ENCODE data around the gene LOXHD1.

LOXHD1 gene

GRCh38 chr18:46577546-46577945 is 79.5 kb downstream of the LOXHD1 start:
- no peak for DNase-seq (ENCODE audit: low read depth)

DNA sequence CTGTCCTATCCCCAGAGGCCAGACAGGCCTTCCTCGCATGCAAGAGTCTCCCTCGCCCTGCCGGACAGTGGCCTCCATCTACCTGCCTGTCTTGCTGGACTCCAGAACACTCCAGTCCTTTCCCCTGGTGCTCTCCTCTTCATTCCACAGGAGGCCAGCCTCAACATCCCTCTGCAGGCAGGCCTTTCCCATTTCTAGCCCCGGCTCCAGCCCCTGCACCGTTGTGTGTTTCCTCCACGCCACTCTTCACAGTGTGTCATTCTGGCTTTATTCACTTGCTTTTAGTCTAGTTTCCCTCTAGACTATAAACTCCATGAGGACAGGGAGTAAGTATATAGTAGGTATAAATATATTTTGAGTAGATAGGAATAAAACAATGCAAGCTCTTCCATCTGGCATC is 81.2 kb downstream of the LOXHD1 start:
- no peak for DNase-seq (ENCODE audit: low read depth)

DNA sequence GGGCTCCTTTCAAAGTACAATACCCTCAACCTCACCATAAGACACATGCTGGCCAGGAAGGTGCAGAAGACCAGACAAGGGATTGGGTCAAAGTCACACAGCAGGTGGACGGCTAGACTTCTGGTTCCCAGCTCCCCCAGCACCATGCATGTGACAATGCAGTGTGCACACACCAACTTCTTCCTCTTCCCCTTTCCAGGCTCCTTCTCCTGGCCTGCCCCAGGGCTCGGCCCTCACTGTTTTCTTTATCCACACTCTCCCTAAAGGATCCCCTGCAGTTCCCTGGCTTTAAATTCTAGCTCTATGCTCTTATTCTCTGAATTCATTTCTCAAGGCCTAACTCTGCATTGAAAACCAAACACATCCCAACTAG is 82.3 kb downstream of the LOXHD1 start:
- no peak for DNase-seq (ENCODE audit: low read depth)

DNA sequence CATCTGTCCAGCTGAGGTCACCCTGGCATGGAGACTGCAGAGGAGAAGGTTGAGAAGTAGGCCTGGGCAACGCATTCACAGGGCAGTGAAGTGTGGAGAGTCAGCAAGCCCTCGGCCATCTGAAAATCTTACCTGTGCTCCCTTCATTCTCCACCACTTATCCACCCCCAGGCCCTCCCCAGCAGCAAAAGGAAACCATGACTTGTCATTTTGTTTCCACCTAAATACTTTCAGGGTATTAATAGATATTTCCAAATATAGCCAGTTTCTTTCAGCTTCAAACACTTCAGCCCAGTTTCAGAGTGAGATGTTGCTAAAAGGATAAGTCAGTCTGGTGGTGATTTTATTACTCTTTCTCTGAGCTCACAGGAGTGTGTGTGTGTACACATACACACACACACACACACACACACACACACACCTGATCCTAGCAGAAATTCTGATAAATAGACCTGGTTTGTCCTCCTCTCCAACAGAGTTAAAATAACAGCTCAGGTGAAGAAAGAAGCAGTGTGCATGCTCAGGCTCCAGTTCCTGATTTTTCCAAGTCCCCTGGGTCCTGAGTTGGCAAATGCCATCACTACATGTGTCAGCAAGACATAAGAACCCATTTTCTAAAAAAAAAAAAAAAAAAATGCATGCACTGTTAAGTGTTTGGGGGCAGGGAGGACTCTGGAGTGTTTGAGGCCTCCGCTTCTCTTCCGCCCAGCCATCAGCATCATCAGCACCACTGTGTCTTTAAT is 82.8 kb downstream of the LOXHD1 start:
- no peak for DNase-seq (ENCODE audit: low read depth)

DNA sequence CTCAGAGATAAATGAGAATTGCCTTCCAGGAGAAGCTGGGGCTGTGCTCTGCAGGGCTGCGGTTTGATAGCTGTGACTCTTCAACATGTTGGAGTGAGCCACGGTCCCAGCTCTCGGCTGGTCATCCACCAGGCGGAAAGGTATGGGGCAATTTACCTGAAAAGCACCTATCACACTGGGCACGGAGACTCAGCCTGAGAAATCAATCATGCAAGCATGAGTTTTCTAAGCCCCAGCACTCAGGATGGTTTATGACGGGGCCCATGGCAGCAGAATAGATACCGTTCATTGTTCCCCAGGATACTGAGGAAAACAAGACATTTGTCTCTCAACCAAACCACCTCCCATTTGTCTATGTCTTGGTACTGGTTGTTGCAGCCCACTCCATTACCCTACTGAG is 83.9 kb downstream of the LOXHD1 start:
- DNase-seq (ENCODE audit: low read depth) = no peak

DNA sequence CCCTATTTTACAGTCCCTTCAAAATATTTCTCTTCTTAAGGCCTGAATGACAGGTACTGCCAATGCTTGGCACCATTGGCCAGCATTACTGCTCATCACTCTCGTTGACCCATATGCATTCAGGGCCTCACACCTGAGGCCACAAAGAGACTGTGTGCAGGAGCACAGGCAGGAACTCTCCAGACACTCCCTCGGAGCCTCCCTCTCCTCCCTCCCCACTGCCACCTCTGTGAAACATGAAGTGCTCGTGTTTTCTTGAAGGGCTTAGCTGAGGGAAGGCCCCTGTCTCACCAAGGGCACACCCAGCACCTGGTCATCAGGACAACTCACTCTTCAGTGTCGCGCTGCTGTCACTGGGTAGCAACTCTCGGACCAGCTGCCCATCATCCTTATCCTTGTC is 85.3 kb downstream of the LOXHD1 start:
- no peak for DNase-seq (ENCODE audit: low read depth)

DNA sequence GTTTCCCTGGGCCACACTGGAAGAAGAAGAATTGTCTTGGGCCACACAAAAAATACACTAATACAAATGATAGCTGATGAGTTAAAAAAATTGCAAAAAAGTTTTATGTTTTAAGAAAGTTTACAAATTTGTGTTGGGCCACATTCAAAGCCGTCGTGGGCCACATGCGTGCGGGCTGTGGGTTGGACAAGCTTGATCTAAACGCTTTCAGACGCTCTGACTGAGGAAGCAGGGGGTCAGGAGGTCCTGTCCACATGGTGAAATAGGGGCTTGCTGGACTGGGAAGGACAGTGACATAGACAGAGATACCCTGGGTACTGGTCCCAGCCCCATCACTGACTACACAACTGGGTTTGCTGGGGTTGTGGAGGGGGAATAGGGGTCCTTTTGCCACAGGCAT is 86.4 kb downstream of the LOXHD1 start:
- DNase-seq (ENCODE audit: low read depth) = no peak

- DNase-seq (ENCODE audit: low read depth) = no peak
These were observed 86.9 kb downstream of the LOXHD1 start for GRCh38 chr18:46570134-46570533.

DNA sequence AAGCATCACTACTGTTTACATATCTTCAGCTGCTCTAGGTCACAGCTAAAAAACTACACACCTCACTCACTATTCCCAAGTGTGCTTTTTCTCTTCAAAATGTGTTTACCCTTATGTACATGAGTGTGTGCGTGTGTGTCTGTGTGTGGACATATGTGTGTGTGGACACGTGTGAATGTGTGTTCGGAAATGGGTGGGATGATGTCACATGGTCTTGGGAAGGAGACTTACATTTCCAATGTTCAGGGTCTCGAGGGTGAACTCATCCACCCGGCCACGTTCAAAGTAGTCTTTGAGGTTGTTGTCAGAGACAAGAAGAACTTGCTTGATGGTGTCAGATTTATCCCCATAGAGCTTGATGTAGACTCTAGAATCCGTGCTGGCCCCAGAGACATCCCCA is 87.8 kb downstream of the LOXHD1 start:
- no peak for DNase-seq (ENCODE audit: low read depth)

GRCh38 chr18:46567196-46567595 is 89.8 kb downstream of the LOXHD1 start:
- DNase-seq (ENCODE audit: low read depth) = no peak

DNA sequence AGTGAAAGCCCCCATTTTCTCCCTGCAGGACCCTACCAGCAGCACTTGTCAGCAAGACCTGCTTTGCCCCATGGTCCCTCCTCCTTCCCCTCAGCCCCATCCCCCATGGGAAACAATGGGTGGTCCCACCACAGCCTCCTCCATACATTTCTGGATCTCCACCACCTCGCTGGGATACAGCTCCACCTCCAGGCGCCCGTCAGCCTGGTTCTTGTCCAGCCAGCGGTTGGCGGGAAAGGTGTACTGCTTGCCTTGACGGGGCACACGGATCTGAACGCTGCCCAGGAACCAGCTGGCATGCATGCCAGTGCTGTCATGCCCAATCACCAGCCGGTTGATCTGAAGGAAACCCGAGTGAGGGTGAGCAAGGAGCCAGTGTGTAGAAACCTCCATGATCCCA is 90.9 kb downstream of the LOXHD1 start:
- DNase-seq (ENCODE audit: low read depth) = no peak

DNA sequence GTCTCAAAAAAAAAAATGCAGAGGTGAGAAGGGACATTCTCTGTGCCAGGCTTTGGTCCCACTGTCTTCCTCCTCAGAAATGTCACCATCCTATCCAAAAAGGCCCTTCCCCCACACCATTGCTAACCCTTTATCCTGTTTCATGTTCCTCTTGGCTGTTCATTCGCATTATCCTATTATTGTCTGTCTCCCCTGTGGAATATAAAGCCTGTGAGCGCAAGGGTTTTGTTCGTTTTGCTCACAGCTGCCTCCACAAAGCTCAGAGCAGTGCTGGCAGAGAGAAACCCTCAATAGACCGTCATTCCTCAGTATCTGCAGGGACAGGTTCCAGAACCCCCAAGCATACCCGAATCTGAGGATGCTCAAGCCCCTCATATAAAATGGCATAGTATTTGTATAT is 91.8 kb downstream of the LOXHD1 start:
- DNase-seq (ENCODE audit: low read depth) = no peak

GRCh38 chr18:46563317-46563716 is 93.7 kb downstream of the LOXHD1 start:
- no peak for DNase-seq (ENCODE audit: low read depth)

DNA sequence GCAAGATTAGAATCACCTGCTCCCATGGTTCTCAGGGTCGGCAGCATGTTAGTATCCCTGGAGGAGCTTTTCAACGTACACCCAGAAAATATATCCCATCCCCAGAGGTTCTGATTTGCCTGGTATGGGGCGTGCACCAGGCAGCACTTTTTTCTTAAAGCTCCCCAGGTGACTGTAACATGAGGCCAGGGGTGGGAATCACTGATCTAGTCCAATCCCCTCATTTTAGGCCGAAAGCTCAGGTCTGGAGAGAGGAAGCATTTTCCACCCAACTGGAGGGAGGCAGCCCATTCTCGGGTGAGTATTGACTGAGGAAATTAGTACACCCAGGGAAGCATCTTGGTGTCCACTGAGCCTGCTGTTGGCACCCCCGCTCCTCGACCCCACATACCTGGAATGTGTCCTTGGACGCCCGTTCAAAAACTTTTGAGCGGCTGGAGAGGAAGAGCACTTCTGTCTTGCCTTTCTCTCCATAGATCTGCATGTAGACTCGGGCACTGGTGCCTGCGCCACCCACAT is 94.3 kb downstream of the LOXHD1 start:
- DNase-seq (ENCODE audit: low read depth) = no peak

- DNase-seq (ENCODE audit: low read depth) = no peak
These were observed 96.4 kb downstream of the LOXHD1 start for GRCh38 chr18:46560671-46561045.

GRCh38 chr18:46559946-46560670 is 96.9 kb downstream of the LOXHD1 start:
- DNase-seq (ENCODE audit: low read depth) = no peak

GRCh38 chr18:46559296-46559695 is 97.7 kb downstream of the LOXHD1 start:
- DNase-seq (ENCODE audit: low read depth) = no peak

GRCh38 chr18:46556590-46557206 is 100.3 kb downstream of the LOXHD1 start:
- no peak for DNase-seq (ENCODE audit: low read depth)

GRCh38 chr18:46555724-46556123 is 101.3 kb downstream of the LOXHD1 start:
- DNase-seq (ENCODE audit: low read depth) = peak; percentile 49

DNA sequence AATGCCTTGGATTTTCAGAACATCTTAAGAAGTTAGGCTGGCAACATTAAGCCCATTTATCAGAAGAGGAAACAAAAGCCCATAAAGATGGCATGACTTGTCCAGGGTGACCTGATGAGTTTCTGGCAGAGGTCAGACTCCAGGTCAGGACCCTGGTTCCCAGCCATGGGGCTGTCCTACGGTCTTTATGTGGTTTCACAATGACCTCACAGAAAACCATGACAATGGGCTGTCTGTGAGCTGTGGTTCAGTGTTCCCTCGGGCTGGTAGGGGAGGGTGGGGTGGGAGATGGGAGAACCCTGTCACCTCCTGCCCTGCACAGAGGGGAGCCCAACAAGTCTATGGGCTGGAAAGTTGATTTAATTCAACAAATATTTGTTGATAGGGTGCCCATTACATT is 101.8 kb downstream of the LOXHD1 start:
- no peak for DNase-seq (ENCODE audit: low read depth)

GRCh38 chr18:46554406-46555080 is 102.5 kb downstream of the LOXHD1 start:
- DNase-seq (ENCODE audit: low read depth) = no peak

GRCh38 chr18:46550609-46551008 is 106.4 kb downstream of the LOXHD1 start:
- DNase-seq (ENCODE audit: low read depth) = no peak

DNA sequence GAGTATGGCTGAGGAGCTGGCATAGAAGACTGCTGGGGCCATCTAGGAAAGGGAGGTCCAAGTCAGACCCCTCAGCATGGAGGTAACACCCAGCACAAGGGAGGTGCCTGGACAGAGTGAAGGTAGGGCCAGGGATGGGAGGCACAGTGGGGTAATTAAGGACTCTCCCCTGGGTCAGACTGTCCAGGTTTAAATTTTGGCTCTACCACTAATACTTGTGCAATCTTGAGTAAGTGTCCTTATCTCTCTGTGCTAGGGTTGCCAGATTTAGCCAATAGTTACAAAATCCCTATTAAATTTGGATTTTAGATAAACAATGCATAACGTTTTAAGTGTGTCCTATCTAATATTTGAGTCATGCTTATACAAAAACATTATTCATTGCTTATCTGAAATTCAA is 109.5 kb downstream of the LOXHD1 start:
- DNase-seq (ENCODE audit: low read depth) = no peak

Measured in ELR (cell line).